ENCODE measurements around the gene TGM5.

The TGM5 gene

DNA sequence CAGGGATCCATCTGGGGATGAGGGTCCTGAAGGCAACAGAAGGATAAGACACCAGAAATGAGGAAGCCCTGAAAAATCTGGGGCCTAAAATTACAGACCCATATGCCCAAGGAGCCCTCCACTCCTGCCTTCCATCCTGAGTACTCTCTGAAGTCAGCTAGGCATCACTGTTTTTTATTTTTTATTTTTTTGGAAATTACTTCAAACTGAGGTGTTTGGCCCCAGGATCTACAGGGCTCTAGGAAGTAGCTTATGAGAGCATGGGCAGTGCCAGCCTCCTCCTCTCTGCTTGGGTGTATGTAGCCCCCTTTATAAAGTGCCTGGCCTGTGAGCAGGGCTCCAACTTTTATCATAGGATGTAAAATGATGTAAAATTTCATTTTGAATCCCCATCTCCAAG is 53.8 kb downstream of the TGM5 start:
- Histone ChIP-seq H3K9ac (ENCODE audit: low read depth, low read length) (no peak overlapping the region), H3K27ac (ENCODE audit: low read depth, low read length) (no peak overlapping the region), H3K27me3 (ENCODE audit: control insufficient read depth, insufficient read depth, low read length) (no peaks in the 10 kb centered on the region; the same call in 1 of the 2 replicates), H3K36me3 (ENCODE audit: control insufficient read depth, insufficient read depth, low read length) (no peaks in the 10 kb centered on the region), H3K4me1 (ENCODE audit: control insufficient read depth, insufficient read depth, low read length) (no peaks in the 10 kb centered on the region; the same call in 1 of the 2 replicates), H3K9me3 (ENCODE audit: control insufficient read depth, insufficient read depth, low read length) (no peaks in the 10 kb centered on the region), H3K4me3 (ENCODE audit: low read depth, low read length) (no peak overlapping the region)

DNA sequence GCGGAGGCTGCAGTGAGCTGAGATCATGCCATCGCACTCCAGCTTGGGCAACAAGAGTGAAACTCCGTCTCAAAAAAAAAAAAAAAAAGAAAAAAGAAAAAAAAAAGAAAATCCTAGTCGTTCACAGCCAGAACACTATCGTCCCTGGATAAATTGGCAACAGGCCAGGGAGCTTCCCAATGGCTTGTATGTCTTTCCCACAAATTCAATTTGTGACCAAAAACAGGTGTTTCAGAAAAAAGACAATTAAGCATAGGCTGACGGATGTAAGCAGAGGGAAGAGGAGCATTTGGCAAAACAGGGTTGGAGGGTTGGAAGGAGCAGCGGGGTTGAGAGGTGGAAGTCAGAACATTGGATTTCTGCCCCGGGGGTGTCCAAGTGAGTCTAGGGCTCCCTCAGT is 54.4 kb downstream of the TGM5 start:
- Histone ChIP-seq H3K36me3 (ENCODE audit: control insufficient read depth, insufficient read depth, low read length) (no peaks in the 10 kb centered on the region), H3K27me3 (ENCODE audit: control insufficient read depth, insufficient read depth, low read length) (no peaks in the 10 kb centered on the region; the same call in 1 of the 2 replicates), H3K4me1 (ENCODE audit: control insufficient read depth, insufficient read depth, low read length) (no peaks in the 10 kb centered on the region; the same call in 1 of the 2 replicates), H3K4me3 (ENCODE audit: low read depth, low read length) (no peak overlapping the region), H3K9ac (ENCODE audit: low read depth, low read length) (no peak overlapping the region), H3K27ac (ENCODE audit: low read depth, low read length) (no peak overlapping the region), H3K9me3 (ENCODE audit: control insufficient read depth, insufficient read depth, low read length) (no peaks in the 10 kb centered on the region)

DNA sequence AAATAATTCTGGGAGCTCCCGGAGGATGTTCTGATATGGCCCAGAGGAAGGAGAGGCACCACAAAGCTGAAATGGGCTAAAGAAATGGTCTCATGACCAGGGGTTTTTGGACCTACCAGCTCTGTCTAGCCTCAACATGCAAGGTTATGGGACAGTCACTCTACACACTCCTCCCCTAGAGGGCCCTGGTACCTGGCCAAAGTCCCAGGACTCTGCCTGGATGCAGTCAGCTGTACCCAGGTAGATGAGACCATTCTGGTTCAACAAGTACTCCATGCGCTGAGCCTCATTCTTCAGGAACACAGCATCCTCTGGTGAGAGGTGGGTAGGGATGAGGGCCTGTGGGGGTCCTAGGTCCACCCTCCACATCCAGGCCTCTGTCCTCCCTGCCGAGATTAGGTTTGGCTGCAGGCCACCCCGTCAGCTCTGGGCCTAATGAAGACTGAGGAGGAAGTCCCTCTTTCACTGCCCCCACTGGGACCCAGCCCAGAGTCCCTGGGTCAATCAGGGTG is 55.4 kb downstream of the TGM5 start:
- Histone ChIP-seq H3K27ac (ENCODE audit: low read depth, low read length) (no peak overlapping the region), H3K9ac (ENCODE audit: low read depth, low read length) (no peak overlapping the region), H3K4me1 (ENCODE audit: control insufficient read depth, insufficient read depth, low read length) (no peaks in the 10 kb centered on the region; the same call in 1 of the 2 replicates), H3K9me3 (ENCODE audit: control insufficient read depth, insufficient read depth, low read length) (no peaks in the 10 kb centered on the region), H3K36me3 (ENCODE audit: control insufficient read depth, insufficient read depth, low read length) (no peaks in the 10 kb centered on the region), H3K4me3 (ENCODE audit: low read depth, low read length) (no peak overlapping the region), H3K27me3 (ENCODE audit: control insufficient read depth, insufficient read depth, low read length) (no peaks in the 10 kb centered on the region; the same call in 1 of the 2 replicates)

DNA sequence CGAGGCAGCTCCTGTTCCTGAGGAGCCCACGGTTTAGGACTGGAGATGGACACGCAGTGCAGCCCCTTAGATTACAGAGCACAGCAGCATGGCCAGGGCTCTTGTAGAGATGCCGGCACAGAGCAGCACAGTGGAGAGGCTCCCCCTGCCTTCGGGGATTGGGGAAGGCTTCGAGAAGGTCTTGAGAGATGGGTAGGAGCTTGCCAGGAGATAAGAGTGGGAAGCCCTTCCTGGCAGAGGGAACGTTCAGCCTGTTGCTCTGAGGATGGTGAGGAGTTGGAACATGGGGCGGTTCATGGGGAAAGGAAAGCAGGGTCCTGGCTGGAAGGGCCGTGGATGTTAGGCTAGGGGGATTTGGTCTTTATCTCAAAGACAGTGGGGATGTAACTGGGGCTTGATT is 55.9 kb downstream of the TGM5 start:
- Histone ChIP-seq H3K27me3 (ENCODE audit: control insufficient read depth, insufficient read depth, low read length) (no peaks in the 10 kb centered on the region; the same call in 1 of the 2 replicates), H3K36me3 (ENCODE audit: control insufficient read depth, insufficient read depth, low read length) (no peaks in the 10 kb centered on the region), H3K4me3 (ENCODE audit: low read depth, low read length) (no peak overlapping the region), H3K9ac (ENCODE audit: low read depth, low read length) (no peak overlapping the region), H3K9me3 (ENCODE audit: control insufficient read depth, insufficient read depth, low read length) (no peaks in the 10 kb centered on the region), H3K4me1 (ENCODE audit: control insufficient read depth, insufficient read depth, low read length) (no peaks in the 10 kb centered on the region; the same call in 1 of the 2 replicates), H3K27ac (ENCODE audit: low read depth, low read length) (no peak overlapping the region)

DNA sequence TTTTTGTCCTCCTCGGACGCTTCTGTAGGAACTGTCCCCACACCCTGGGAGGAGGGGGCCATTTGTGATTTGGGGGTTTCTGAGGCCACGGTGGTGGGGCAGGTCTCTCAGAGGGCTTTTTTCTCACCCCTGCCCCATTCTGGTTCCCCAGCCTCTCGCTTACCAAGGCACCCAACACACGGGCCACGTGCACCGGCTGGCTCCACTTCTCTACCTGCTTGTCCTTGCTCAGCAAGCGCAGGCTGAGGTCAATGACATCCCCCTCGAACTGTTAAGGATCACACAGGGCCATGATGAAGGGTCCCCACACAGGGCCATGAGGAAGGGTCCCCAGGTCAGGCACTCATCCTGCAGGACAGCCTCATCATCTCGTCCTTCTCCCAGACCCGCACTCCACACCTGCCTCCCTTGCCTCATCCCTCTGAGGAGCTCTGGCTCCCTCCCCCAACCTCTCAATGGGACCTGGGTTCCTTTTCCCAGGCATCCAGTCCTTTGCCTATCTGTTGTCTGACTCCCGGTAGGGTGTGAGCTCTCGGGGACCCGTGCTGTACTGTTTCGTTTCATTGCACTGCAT is 56.5 kb downstream of the TGM5 start:
- Histone ChIP-seq H3K9me3 (ENCODE audit: control insufficient read depth, insufficient read depth, low read length) (no peaks in the 10 kb centered on the region), H3K27me3 (ENCODE audit: control insufficient read depth, insufficient read depth, low read length) (no peaks in the 10 kb centered on the region; the same call in 1 of the 2 replicates), H3K4me3 (ENCODE audit: low read depth, low read length) (no peak overlapping the region), H3K9ac (ENCODE audit: low read depth, low read length) (no peak overlapping the region), H3K4me1 (ENCODE audit: control insufficient read depth, insufficient read depth, low read length) (no peaks in the 10 kb centered on the region; the same call in 1 of the 2 replicates), H3K27ac (ENCODE audit: low read depth, low read length) (no peak overlapping the region), H3K36me3 (ENCODE audit: control insufficient read depth, insufficient read depth, low read length) (no peaks in the 10 kb centered on the region)

DNA sequence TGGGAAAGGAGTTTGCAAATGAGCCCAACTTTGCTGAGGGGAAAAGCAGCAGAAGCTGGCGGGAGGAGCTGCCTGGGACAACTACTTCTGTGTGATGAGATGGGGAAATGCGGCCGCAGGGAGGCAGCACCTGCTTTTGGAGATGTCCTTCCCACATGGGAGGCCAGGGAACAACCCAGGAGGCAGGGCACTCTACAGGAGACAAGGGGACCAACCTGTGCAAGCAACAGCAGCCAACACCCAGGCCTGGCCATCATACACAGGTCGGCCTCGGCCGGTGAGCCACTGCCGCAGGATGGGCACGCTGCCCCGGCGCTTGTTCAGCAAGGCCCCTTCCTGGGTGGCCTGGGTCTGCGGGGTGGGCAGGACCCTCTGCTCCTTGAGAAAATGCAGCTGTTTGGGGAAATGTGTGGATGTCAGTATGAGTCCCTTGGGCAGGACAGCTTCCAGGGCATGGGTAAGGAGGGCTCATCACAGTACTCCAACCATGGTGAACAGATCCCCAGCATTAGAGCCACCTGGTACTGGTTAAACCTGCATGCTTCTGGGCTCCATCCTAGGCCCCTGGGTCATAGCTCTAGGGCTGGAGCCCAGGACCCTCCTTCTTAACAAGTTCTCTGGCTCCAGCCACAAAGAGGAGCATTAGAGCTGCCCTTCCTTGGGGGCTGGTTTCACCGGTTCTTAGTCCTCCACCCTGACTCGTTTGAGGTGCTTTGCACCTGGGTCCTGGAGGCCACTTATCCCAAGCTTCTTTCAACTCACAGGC is 57.5 kb downstream of the TGM5 start:
- H3K9ac ChIP-seq (ENCODE audit: low read depth, low read length) = no peak overlapping the region
- H3K27ac ChIP-seq (ENCODE audit: low read depth, low read length) = no peak overlapping the region
- no peak overlapping the region for H3K4me3 ChIP-seq (ENCODE audit: low read depth, low read length)
- H3K4me1 ChIP-seq (ENCODE audit: control insufficient read depth, insufficient read depth, low read length) = no peaks in the 10 kb centered on the region; the same call in 1 of the 2 replicates
- H3K27me3 ChIP-seq (ENCODE audit: control insufficient read depth, insufficient read depth, low read length) = no peaks in the 10 kb centered on the region; the same call in 1 of the 2 replicates
- H3K9me3 ChIP-seq (ENCODE audit: control insufficient read depth, insufficient read depth, low read length) = no peaks in the 10 kb centered on the region
- no peaks in the 10 kb centered on the region for H3K36me3 ChIP-seq (ENCODE audit: control insufficient read depth, insufficient read depth, low read length)

DNA sequence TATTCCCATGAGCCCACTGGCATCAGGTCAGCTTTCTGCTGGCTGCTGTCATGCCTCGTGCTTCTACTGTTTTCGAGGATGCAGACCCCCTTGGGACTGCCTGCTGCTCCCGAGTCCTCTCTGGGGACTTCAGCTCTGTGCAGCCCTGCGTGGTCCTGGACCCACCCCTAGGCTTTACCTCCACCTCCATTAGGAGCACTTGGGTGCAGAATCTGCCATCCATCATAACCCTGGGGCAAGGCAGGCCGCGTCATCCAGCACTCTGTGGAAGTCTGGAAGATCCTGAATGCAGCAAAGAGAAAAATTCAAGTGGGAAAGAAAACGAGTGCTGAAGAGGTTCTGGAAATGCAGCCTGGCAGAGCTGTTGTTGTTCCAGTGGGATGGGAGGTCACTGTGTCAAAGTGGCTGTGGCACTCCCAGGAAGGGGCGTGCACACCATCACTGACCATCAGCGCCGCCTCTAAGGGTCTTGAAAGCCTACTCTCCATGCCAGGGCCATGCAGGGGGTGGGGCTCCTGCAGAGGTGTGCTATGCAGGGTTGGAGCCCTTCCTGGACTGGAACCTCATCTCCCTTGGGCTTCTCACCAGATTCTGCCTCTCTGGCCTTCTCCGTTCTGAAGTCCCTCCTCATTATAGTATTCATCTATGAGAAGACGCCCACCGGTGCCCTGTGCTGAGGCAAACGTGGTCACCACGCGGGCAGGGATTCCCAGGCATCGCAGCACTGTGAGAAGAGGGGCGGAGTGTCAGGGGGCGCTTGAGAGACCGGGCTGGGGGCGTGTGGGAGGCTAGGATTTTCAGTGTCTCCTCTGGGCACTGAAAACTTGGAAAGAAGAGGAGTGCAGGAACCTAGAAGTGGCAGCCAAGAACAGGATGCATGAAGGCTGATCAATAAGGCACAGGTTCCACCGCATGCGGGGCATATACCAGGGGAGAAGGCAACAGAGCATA is 58.4 kb downstream of the TGM5 start:
- H3K27me3 ChIP-seq (ENCODE audit: control insufficient read depth, insufficient read depth, low read length) = no peaks in the 10 kb centered on the region; the same call in 1 of the 2 replicates
- H3K9ac ChIP-seq (ENCODE audit: low read depth, low read length) = no peak overlapping the region
- H3K4me3 ChIP-seq (ENCODE audit: low read depth, low read length) = no peak overlapping the region
- no peaks in the 10 kb centered on the region for H3K9me3 ChIP-seq (ENCODE audit: control insufficient read depth, insufficient read depth, low read length)
- H3K4me1 ChIP-seq (ENCODE audit: control insufficient read depth, insufficient read depth, low read length) = no peaks in the 10 kb centered on the region
- no peak overlapping the region for H3K27ac ChIP-seq (ENCODE audit: low read depth, low read length)
- no peaks in the 10 kb centered on the region for H3K36me3 ChIP-seq (ENCODE audit: control insufficient read depth, insufficient read depth, low read length)

DNA sequence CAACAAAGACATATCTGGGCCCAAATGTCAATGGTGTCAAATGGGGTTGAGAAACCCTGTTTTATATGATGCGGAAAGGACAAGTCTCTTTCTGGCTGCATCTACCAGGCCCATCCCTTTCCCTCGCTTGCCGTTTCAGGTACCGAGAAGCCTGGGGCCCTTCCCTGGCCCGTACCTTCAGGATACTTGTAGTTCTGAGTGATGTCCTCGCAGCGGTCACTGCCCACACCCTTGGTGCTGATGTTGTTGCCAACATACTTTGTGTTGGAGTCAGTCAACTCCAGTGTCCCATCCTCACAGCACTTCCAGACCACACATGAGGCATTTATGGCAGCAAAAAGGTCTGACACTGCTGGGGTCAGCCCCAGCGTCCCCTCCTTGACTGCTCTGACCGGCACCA is 59.7 kb downstream of the TGM5 start:
- H3K27me3 ChIP-seq (ENCODE audit: control insufficient read depth, insufficient read depth, low read length) = no peaks in the 10 kb centered on the region; the same call in 1 of the 2 replicates
- H3K4me3 ChIP-seq (ENCODE audit: low read depth, low read length) = no peak overlapping the region
- no peak overlapping the region for H3K9ac ChIP-seq (ENCODE audit: low read depth, low read length)
- H3K27ac ChIP-seq (ENCODE audit: low read depth, low read length) = no peak overlapping the region
- H3K9me3 ChIP-seq (ENCODE audit: control insufficient read depth, insufficient read depth, low read length) = no peaks in the 10 kb centered on the region
- H3K4me1 ChIP-seq (ENCODE audit: control insufficient read depth, insufficient read depth, low read length) = no peaks in the 10 kb centered on the region
- no peaks in the 10 kb centered on the region for H3K36me3 ChIP-seq (ENCODE audit: control insufficient read depth, insufficient read depth, low read length)

DNA sequence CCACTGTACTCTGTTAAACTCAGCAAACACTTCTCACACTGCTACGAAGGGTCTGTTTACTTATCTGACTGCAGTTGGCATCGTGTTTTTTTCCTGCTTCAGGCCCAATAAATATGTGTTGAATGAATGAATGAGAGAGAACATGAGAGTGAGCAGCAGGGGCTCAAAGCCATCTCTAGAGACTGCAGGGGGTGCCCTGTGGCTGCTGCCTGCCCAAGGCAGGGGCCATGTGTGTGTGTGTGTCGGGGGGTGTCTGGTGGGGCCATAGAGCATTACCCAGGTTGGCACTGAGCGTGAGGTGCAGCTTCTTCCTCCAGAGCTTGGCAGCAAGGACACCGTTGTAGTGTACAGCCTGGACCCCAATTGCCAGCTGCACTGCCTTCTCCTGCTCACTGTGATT is 60.7 kb downstream of the TGM5 start:
- Histone ChIP-seq H3K27me3 (ENCODE audit: control insufficient read depth, insufficient read depth, low read length) (no peaks in the 10 kb centered on the region; the same call in 1 of the 2 replicates), H3K36me3 (ENCODE audit: control insufficient read depth, insufficient read depth, low read length) (no peaks in the 10 kb centered on the region), H3K9me3 (ENCODE audit: control insufficient read depth, insufficient read depth, low read length) (no peaks in the 10 kb centered on the region), H3K4me1 (ENCODE audit: control insufficient read depth, insufficient read depth, low read length) (no peaks in the 10 kb centered on the region), H3K9ac (ENCODE audit: low read depth, low read length) (no peak overlapping the region), H3K27ac (ENCODE audit: low read depth, low read length) (no peak overlapping the region), H3K4me3 (ENCODE audit: low read depth, low read length) (no peak overlapping the region)

DNA sequence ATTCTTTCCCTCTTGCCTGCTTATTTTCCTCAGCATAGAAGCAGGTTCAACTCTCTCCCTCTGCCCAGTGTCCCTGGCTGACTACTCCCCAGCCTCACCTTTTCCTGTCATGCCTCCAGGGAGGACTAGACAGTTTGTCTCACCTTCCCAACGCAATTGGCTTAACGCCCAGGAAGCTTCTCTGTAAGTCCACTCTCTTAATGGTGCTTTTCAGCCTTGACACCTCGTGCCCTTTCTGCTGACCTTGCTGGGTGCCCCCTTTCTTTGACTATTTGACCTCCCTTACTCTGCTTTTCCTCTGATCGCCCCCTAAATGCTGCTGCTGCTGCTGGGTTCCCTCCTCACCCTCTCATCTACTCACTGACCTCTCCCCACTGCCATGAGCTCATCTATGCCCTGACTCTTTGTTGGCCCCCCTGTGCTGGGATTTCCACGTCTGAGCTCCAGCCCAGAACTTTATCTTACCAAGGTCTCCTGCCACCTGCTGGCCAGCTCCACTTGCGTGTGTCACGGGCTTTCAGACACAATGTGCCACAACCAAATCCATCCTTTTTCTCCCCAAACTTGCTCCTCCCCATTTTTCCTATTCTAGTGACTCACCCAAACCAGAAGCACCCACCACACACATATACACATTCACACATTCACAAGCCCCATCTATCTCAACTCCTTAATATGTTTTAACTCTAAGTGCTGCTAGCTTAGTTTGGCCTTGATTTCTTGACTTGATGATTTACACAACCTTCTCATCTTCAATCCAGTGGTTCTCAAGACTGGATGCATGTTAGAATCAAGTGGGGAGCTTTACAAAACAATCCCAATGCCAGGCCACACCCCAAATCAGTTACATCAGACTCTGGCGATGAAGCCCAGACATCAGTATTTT is 62.5 kb downstream of the TGM5 start:
- H3K27me3 ChIP-seq (ENCODE audit: control insufficient read depth, insufficient read depth, low read length) = no peaks in the 10 kb centered on the region; the same call in 1 of the 2 replicates

More for the DNA sequence above, 62.5 kb downstream of the TGM5 start:
- Histone ChIP-seq H3K27ac (ENCODE audit: low read depth, low read length) (no peak overlapping the region), H3K9ac (ENCODE audit: low read depth, low read length) (no peak overlapping the region), H3K4me3 (ENCODE audit: low read depth, low read length) (no peak overlapping the region), H3K36me3 (ENCODE audit: control insufficient read depth, insufficient read depth, low read length) (no peaks in the 10 kb centered on the region), H3K9me3 (ENCODE audit: control insufficient read depth, insufficient read depth, low read length) (no peaks in the 10 kb centered on the region), H3K4me1 (ENCODE audit: control insufficient read depth, insufficient read depth, low read length) (no peaks in the 10 kb centered on the region)
